Keratinocyte (primary cell): ENCODE data around the gene RNF13. TPM values are rescaled to one million over a fixed set of nuclear protein-coding genes. Genes with fewer than 3 reads are reported as not detected.
A peak's percentile ranks its signal among the peaks of the same experiment; 100 is the strongest.

Experiments used
- DNase-seq: peaks from one replicate; pipeline ENCODE4 v3.0.0-alpha.2; 2011; ENCODE audit warnings: low read depth, missing footprints, low spot score
- FAIRE-seq: peaks from 2 replicates; lab custom pipeline; 2011; peaks lifted over from hg19 to GRCh38; lab: Jason Lieb, UNC
- H2AFZ ChIP-seq: 2 replicates; pipeline ENCODE4 v1.6.0; 2012; ENCODE audit warnings: low read length, control low read depth, inconsistent platforms; ENCODE audit not compliant: control insufficient read depth
- H3K27ac ChIP-seq: 2 replicates; pipeline ENCODE4 v1.5.1; 2011; ENCODE audit warnings: low read length; ENCODE audit not compliant: control insufficient read depth, insufficient read depth
- H3K27me3 ChIP-seq: 3 replicates; pipeline ENCODE4 v1.6.0; 2011; ENCODE audit warnings: low read length; ENCODE audit not compliant: control insufficient read depth, insufficient read depth; ENCODE audit errors: extremely low read depth
- H3K36me3 ChIP-seq, 2 experiments: 2 replicates in 1 of 2; 3 replicates in 1 of 2; pipeline ENCODE4 v1.5.1; 2011; ENCODE audit warnings: low read length in 2 of 2, mild to moderate bottlenecking in 1 of 2; ENCODE audit not compliant: control insufficient read depth in 2 of 2, insufficient read depth in 2 of 2; ENCODE audit errors: extremely low read depth in 1 of 2
- H3K4me1 ChIP-seq: 3 replicates; pipeline ENCODE4 v1.5.1; 2011; ENCODE audit warnings: low read length; ENCODE audit not compliant: control insufficient read depth, insufficient read depth; ENCODE audit errors: extremely low read depth
- H3K4me2 ChIP-seq: 3 replicates; pipeline ENCODE4 v1.6.0; 2011; ENCODE audit warnings: low read depth, low read length; ENCODE audit not compliant: control insufficient read depth, insufficient read depth; ENCODE audit errors: extremely low read depth
- H3K4me3 ChIP-seq, 3 experiments: fragments of 200-600 bp in 1 of 3; sonication (generic) in 1 of 3; 2 replicates in 2 of 3; 3 replicates in 1 of 3; pipeline ENCODE4 v1.5.1; 2011 to 2016; ENCODE audit warnings: low read length in 3 of 3, mild to moderate bottlenecking in 3 of 3, control low read depth in 2 of 3, inconsistent platforms in 1 of 3, low read depth in 1 of 3, mixed read lengths in 1 of 3, mixed run types in 1 of 3, moderate library complexity in 1 of 3; ENCODE audit not compliant: control insufficient read depth in 2 of 3, insufficient read depth in 2 of 3; ENCODE audit errors: extremely low read depth in 1 of 3
- H3K79me2 ChIP-seq: 2 replicates; pipeline ENCODE4 v1.6.0; 2012; ENCODE audit warnings: low read length; ENCODE audit not compliant: control insufficient read depth, insufficient read depth
- H3K9ac ChIP-seq: 3 replicates; pipeline ENCODE4 v1.6.0; 2011; ENCODE audit warnings: low read length; ENCODE audit not compliant: control insufficient read depth, insufficient read depth; ENCODE audit errors: extremely low read depth
- H3K9me1 ChIP-seq: 3 replicates; pipeline ENCODE4 v1.6.0; 2011; ENCODE audit warnings: low read length; ENCODE audit not compliant: control insufficient read depth, insufficient read depth; ENCODE audit errors: extremely low read depth
- H3K9me3 ChIP-seq: 2 replicates; pipeline ENCODE4 v1.5.1; 2012; ENCODE audit warnings: low read depth, low read length; ENCODE audit not compliant: control insufficient read depth
- H4K20me1 ChIP-seq: 3 replicates; pipeline ENCODE4 v1.6.0; 2011; ENCODE audit warnings: low read length; ENCODE audit not compliant: control insufficient read depth, insufficient read depth; ENCODE audit errors: extremely low read depth
- CTCF ChIP-seq, 3 experiments: IDR thresholded peaks in 1 of 3; conservative IDR thresholded peaks in 1 of 3; optimal IDR thresholded peaks in 1 of 3; 2 replicates in 2 of 3; 3 replicates in 1 of 3; pipeline versions ENCODE3 to v1.5.1; 2011; ENCODE audit warnings: low read length in 3 of 3, mild to moderate bottlenecking in 3 of 3, moderate library complexity in 2 of 3, control low read depth in 1 of 3, inconsistent platforms in 1 of 3; ENCODE audit not compliant: insufficient read depth in 2 of 3; ENCODE audit errors: extremely low read depth in 1 of 3
- EZH2 ChIP-seq: IDR thresholded peaks from one replicate; pipeline ENCODE4 v1.6.1; 2012; ENCODE audit warnings: inconsistent platforms, mild to moderate bottlenecking, low read length, moderate library complexity
- dilution Hi-C: fragments of 300-500 bp; cut with MboI; formaldehyde crosslinking; loops from one replicate; pipeline ENCODE4 v1.7.0; 2020; ENCODE audit warnings: low sequenced_read_pairs; ENCODE audit not compliant: extremely low pct_ligation_motif_present
- polyA plus RNA-seq, 5 experiments: library from polyadenylated mRNA; depleted of rRNA in 3 of 5; stranded (reverse) in 3 of 5; stranded (forward) in 1 of 5; unstranded in 1 of 5; fragments of >200 nt; gene quantifications; 1 replicate in 1 of 5; 2 replicates in 3 of 5; 3 replicates in 1 of 5; pipeline versions ENCODE4 v1.2.1 to v1.2.3, GENCODE V29; 2011 to 2012; ENCODE audit warnings: missing spikeins in 2 of 5, low read depth in 1 of 5, low replicate concordance in 1 of 5

The RNF13 gene
- polyA plus RNA-seq, 1 donor (not counting 4 experiments of a cell fraction or from before 2014, with no cell fraction given) = 57.4 TPM

GRCh38 chr3:149790698-149791097, 22.3 kb upstream of the RNF13 start:
- Histone ChIP-seq H3K27me3 (no peaks in the 10 kb centered on the region), H3K9me1 (no peaks in the 10 kb centered on the region), H3K4me1 (peaks cover 23% of the 10 kb centered on the region), H4K20me1 (no peaks in the 10 kb centered on the region), H3K9ac (no peak overlapping the region), H3K4me3 (no peak overlapping the region), H3K27ac (peak overlapping the region; percentile 4), H3K36me3 (no peaks in the 10 kb centered on the region), H2AFZ (no peak overlapping the region), H3K4me2 (peak overlapping the region; percentile 54), H3K79me2 (no peaks in the 10 kb centered on the region), H3K9me3 (no peaks in the 10 kb centered on the region)
- FAIRE-seq = no peak
- dilution Hi-C loops = no loop called here
- TF ChIP-seq EZH2 (no peak), CTCF (optimal IDR thresholded peaks at IDR 0.05 in 1 of 3, IDR thresholded peaks at IDR 0.05 in 1 of 3, conservative IDR thresholded peaks at IDR 0.05 in 1 of 3; ENCODE audit: extremely low read depth in 1 of 3, insufficient read depth in 2 of 3, low read length in 3 of 3) (no peak)
- DNase-seq = no peak

- no peak for DNase-seq
- H3K79me2 ChIP-seq = no peaks in the 10 kb centered on the region
- H3K27ac ChIP-seq = no peak within 1 kb of the TSS
- H4K20me1 ChIP-seq = no peaks in the 10 kb centered on the region
- no peak within 1 kb of the TSS for H3K4me3 ChIP-seq
- dilution Hi-C loops = no loop called here
- H3K4me2 ChIP-seq = peak within 1 kb of the TSS; percentile 13
- TF ChIP-seq CTCF (optimal IDR thresholded peaks at IDR 0.05 in 1 of 3, IDR thresholded peaks at IDR 0.05 in 1 of 3, conservative IDR thresholded peaks at IDR 0.05 in 1 of 3; ENCODE audit: extremely low read depth in 1 of 3, insufficient read depth in 2 of 3, low read length in 3 of 3) = no peak
- no peak for TF ChIP-seq EZH2
- peak; percentile 71 for FAIRE-seq
- peaks cover 23% of the 10 kb centered on the region for H3K4me1 ChIP-seq
- peak within 1 kb of the TSS; percentile 42 for H2AFZ ChIP-seq
- H3K9ac ChIP-seq = no peak within 1 kb of the TSS
- H3K9me3 ChIP-seq = no peaks in the 10 kb centered on the region
- H3K27me3 ChIP-seq = no peaks in the 10 kb centered on the region
- no peaks in the 10 kb centered on the region for H3K9me1 ChIP-seq
- no peaks in the 10 kb centered on the region for H3K36me3 ChIP-seq
Observed at GRCh38 chr3:149792452-149793270, 20.4 kb upstream of the RNF13 start, which contains the start of gene ANKUB1. TSS of gene ANKUB1 (minus strand) at chr3:149792554. CDS start at chr3:149792366, 188 bp downstream.
